MCF 10A (cell line): ENCODE measurements around the gene RAPGEF1. TPM values are rescaled to one million over a fixed set of nuclear protein-coding genes. Genes with fewer than 3 reads are reported as not detected.

Source experiments
- BruUV-seq: library from RNA; stranded (reverse); fragments of 400-500 nt; replicated peaks from 2 replicates; lab custom pipeline; 2021; lab: Mats Ljungman, UMichigan
- CTCF ChIA-PET: fragments of 300-600 bp; sonication (Branson Sonifier 250); formaldehyde crosslinking; extraction: SDS; loops from one replicate; lab custom pipeline; 2021; ENCODE audit warnings: antibody characterized with exemption, inconsistent platforms; lab: Yijun Ruan, JAX
- POLR2A ChIA-PET: fragments of 300-600, 350-650 bp; sonication (Branson Sonifier 250); formaldehyde crosslinking; extraction: SDS; loops from one replicate; lab custom pipeline; 2020; ENCODE audit warnings: antibody characterized with exemption, inconsistent platforms; lab: Yijun Ruan, JAX
- DNase-seq: peaks from one replicate; pipeline ENCODE4 v3.0.0-alpha.2; 2018; ENCODE audit not compliant: unreplicated experiment
- H3K27ac Mint-ChIP-seq: one replicate; pipeline ENCODE4 v1.8.0; 2022; ENCODE audit warnings: mild to moderate bottlenecking, low read depth, mixed read lengths; ENCODE audit not compliant: unreplicated experiment
- H3K27me3 Mint-ChIP-seq: one replicate; pipeline ENCODE4 v1.8.0; 2022; ENCODE audit warnings: mixed read lengths; ENCODE audit not compliant: insufficient read depth, unreplicated experiment
- H3K36me3 Mint-ChIP-seq: one replicate; pipeline ENCODE4 v1.8.0; 2022; ENCODE audit warnings: mild to moderate bottlenecking, moderate library complexity, mixed read lengths; ENCODE audit not compliant: insufficient read depth, unreplicated experiment
- H3K4me1 Mint-ChIP-seq: one replicate; pipeline ENCODE4 v1.8.0; 2022; ENCODE audit warnings: mixed read lengths; ENCODE audit not compliant: insufficient read depth, unreplicated experiment
- H3K4me3 Mint-ChIP-seq: one replicate; pipeline ENCODE4 v1.8.0; 2022; ENCODE audit warnings: mild to moderate bottlenecking, moderate library complexity, mixed read lengths; ENCODE audit not compliant: unreplicated experiment
- H3K9me3 Mint-ChIP-seq: one replicate; pipeline ENCODE4 v1.8.0; 2022; ENCODE audit warnings: mixed read lengths; ENCODE audit not compliant: unreplicated experiment
- CTCF ChIP-seq: fragments of 200-600 bp; IDR thresholded peaks from one replicate; pipeline ENCODE4 v1.8.0; 2022; ENCODE audit warnings: antibody characterized with exemption, mild to moderate bottlenecking; ENCODE audit not compliant: unreplicated experiment
- intact Hi-C: fragments of 100-400 bp; cut with micrococcal nuclease; formaldehyde crosslinking; loops from 2 replicates; pipeline ENCODE4 v1.14.1; 2022
- total RNA-seq: library from RNA; stranded (reverse); gene quantifications from 2 replicates; pipeline ENCODE4 v1.2.3, GENCODE V29; 2022

Gene RAPGEF1
- total RNA-seq, 1 experiment from 2014 or later, result 55.4 TPM

GRCh38 chr9:131625790-131626670, 113.8 kb downstream of the RAPGEF1 start:
- no TSS peak for BruUV-seq
- Mint-ChIP-seq H3K9me3 (no peaks in the 10 kb centered on the region), H3K27me3 (no peaks in the 10 kb centered on the region), H3K4me3 (no peak overlapping the region), H3K36me3 (peaks cover 37% of the 10 kb centered on the region), H3K4me1 (peaks cover 9% of the 10 kb centered on the region), H3K27ac (no peak overlapping the region)
- no peak for TF ChIP-seq CTCF
- CTCF ChIA-PET, result no interaction called here
- no peak for DNase-seq
- intact Hi-C loops, result no loop called here
- POLR2A ChIA-PET, result interaction anchor here (1.2 kb wide), 1 partner anchor 15 kb away, joined by 4 read pairs; no protein-coding TSS in a partner anchor

- DNase-seq, result no peak
- H3K4me1 Mint-ChIP-seq, result peaks cover 9% of the 10 kb centered on the region
- intact Hi-C loops, result no loop called here
- POLR2A ChIA-PET, result interaction anchor here (1.2 kb wide), 1 partner anchor 14 kb away, joined by 4 read pairs; no protein-coding TSS in a partner anchor
- H3K27ac Mint-ChIP-seq, result no peak overlapping the region
- H3K27me3 Mint-ChIP-seq, result no peaks in the 10 kb centered on the region
- H3K4me3 Mint-ChIP-seq, result no peak overlapping the region
- peaks cover 39% of the 10 kb centered on the region for H3K36me3 Mint-ChIP-seq
- BruUV-seq, result no TSS peak
- TF ChIP-seq CTCF, result no peak
- H3K9me3 Mint-ChIP-seq, result no peaks in the 10 kb centered on the region
- CTCF ChIA-PET, result interaction anchor here (0.9 kb wide), 1 partner anchor 113 kb away, joined by 3 read pairs; no protein-coding TSS in a partner anchor
Observed at GRCh38 chr9:131625508-131625787, 114.4 kb downstream of the RAPGEF1 start.

GRCh38 chr9:131624636-131625507, 115.0 kb downstream of the RAPGEF1 start:
- CTCF ChIA-PET, result interaction anchor here (0.7 to 0.9 kb wide), 2 partner anchors 14 to 114 kb away, joined by 3 read pairs; no protein-coding TSS in a partner anchor
- Mint-ChIP-seq H3K4me3 (no peak overlapping the region), H3K4me1 (peaks cover 9% of the 10 kb centered on the region), H3K27me3 (no peaks in the 10 kb centered on the region), H3K36me3 (peaks cover 39% of the 10 kb centered on the region), H3K27ac (no peak overlapping the region), H3K9me3 (no peaks in the 10 kb centered on the region)
- POLR2A ChIA-PET, result interaction anchor here (1.2 kb wide), 1 partner anchor 14 kb away, joined by 4 read pairs; no protein-coding TSS in a partner anchor
- TF ChIP-seq CTCF, result no peak
- intact Hi-C loops, result no loop called here
- BruUV-seq, result no TSS peak
- DNase-seq, result no peak
